ENCODE results near the gene PET100. TPM values are rescaled to one million over a fixed set of nuclear protein-coding genes. Genes with fewer than 3 reads are reported as not detected.

The PET100 gene
- total RNA-seq, 1 donor from 2014 or later: 15.9 TPM

DNA sequence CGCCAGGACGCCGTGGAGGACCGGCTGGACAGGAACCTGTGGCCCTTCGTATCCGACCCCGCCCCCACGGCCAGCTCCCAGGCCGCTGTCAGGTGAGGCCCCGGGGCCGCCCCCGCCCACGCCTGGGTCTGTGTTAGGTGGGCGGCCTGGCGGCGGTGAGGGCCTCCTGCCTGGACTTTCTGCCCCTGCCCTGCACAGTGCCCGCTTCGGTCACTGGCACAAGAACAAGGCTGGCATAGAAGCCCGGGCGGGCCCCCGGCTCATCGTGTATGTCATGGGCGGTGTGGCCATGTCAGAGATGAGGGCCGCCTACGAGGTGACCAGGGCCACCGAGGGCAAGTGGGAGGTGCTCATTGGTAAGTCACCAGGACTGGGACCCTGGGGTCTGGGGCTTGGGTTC lies 17.6 kb downstream of the PET100 start:
- no peak for DNase-seq (ENCODE audit: low read depth)

DNA sequence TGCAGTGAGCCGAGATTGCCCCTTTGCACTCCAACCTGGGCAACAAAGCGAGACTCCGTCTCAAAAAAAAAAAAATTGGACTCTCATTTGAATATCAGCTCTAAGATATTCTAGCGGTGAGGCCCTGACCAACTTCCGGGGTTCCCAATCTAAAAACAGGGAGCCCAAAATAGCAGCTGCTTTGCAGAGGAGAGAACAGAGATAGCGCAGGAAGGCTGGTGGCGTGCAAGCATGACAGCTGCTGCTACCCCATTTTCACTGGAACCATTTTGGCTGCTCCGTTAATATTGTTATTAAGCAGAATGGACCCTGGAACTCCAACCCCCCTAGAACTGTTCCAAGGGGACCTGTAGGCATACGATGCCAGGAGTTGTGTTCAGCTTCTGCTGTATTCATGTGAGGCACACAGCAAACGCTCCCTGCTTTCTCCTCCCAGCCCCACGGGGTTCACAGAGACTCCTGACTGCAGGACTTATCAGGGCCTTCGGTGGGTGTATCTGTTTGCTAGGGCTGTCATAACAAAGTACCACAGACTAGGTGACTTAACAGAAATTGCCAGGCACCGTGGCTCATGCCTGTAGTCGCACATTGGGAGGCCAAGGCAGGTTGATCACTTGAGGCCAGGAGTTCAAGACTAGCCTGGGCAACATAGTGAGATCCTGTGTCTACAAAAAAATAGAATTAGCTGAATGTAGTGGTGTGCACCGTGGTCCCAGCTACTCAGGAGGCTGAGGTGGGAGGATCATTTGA lies 18.8 kb downstream of the PET100 start:
- DNase-seq (ENCODE audit: low read depth): no peak

DNA sequence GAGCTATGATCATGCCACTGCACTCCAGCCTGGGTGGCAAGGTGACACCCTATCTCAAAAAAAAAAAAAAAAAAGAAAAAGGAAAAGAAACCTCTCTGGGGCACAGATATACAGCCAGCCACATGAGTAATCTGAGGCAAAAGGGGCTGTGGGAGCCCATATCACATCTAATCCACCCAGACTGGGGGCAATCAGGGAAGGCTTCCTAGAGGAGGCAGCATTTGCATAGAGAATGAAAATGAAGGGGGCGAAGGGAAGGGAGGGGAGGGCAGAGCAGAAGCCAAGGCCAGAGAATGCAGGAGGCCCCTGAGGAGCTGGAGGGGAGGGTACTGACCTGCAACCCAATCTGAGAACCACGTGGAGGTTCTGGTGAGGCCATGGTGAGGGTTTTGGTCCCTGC lies 20.6 kb downstream of the PET100 start:
- no peak for DNase-seq (ENCODE audit: low read depth)

DNA sequence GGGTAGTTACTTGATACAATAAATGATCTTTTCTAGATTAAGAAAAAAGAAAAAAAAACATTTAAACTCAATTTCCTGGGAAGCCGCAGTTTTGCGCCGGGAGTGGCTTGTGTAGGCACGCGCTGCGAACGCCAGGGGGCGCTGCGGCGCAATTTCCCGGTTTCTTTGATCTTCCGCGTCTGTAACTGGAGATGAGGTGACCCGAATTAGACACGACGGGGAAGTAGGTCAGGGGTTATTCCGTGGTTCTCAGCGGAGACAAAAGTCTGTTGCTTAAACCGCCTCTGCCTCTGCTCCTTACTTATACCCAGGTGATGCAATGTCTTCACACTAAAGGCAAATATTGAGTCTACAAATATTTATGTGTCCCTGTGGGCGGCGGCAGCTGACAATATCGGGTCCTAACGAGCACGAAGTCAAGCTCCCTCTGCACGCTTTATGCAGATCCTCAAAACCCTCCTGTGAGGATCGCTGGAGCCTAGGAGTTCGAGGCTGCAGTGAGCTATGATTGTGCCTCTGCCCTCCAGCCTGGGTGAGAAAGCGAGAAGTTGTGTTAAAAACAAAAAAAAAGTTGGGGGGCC lies 22.6 kb downstream of the PET100 start:
- DNase-seq (ENCODE audit: low read depth): peak; percentile 83

DNA sequence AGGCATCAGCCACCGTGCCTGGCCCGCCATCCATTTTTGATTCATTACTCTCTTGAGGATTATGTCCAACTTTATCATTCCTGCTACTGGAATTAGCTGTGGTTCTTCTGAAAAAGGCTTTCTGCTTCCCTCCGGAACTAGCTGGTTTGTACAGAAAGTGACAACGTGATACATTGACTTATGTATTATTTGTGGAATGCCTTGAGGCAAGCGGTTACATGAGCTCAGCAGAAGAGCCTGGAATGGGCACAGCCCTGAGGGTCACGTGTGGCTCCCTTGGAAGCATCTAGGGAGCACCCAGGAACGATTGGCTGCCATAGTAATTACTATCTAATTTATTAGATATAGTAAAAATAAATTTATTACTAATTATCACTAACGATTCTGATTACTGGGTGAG lies 24.8 kb downstream of the PET100 start:
- DNase-seq (ENCODE audit: low read depth): peak; percentile 40

DNA sequence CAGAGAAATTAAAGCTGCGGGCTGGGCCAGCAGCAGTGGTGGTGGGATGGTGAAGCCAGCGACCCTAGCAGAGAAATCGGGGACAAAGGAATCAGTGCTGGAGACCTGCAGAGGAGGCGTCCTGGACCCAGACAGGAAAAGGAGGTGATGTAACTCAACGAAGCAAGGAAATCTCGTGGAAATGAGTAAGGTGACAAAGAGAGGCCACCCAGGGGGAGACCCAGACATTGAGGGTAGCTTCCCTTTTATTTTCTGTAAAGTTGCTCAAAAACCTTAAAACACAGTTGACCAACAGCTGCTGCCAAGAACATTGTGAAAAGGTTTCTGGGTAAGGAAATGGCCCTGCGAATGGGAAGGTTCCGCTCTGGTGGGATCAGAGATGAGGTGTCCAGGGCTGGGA lies 26.0 kb downstream of the PET100 start:
- no peak for DNase-seq (ENCODE audit: low read depth)

DNA sequence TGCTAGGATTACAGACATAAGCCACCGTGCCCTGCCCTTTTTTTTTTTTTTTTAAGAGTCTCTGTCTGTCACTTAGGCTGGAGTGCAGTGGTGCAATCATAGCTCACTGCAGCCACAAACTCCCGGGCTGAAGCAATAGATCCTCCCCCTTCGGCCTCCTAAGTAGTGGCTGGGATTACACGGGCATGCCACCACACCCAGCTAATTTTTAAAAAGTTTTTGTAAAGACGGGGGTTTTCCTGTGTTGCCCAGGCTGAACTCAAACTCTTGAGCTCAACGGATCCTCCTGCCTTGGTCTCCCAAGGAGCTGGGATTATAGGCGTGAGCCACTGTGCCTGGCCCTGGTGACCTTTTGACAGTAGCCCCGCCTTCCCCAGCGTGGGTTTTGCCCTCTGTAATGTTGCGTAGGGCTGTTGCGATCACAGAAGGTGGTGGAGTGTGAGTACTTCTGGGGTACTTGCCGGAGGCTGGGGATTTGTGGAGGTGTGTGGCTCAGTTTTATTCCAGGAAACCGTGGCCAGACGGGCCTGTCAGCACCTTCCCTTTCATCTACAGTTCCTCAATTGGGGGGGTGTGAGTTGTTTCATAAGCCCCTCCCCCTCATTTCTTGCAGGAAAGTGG lies 27.6 kb downstream of the PET100 start:
- DNase-seq (ENCODE audit: low read depth): no peak

DNA sequence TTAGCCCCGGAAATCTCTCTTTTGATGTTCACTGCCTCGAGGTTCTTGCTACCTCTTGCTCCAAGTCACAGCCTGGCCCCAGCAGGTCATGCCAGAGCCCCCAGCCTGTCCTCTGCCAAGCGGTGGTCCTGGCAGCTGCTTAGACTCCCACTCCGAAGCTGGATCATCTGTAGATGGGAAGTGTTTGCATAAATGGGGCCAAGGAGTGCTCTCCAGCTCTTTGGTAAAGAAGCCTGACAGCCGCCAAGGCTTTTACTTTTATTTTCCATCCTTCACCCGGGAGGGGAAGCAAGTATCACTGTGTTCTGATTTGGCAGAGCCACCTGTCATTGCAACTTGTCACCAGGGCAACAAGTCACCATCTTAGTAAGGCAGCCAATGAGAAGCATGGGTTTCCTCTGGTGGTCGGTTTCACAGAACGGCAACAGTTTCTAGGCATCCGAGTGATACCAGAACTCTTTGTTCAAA lies 28.7 kb downstream of the PET100 start:
- peak; percentile 40 for DNase-seq (ENCODE audit: low read depth)

DNA sequence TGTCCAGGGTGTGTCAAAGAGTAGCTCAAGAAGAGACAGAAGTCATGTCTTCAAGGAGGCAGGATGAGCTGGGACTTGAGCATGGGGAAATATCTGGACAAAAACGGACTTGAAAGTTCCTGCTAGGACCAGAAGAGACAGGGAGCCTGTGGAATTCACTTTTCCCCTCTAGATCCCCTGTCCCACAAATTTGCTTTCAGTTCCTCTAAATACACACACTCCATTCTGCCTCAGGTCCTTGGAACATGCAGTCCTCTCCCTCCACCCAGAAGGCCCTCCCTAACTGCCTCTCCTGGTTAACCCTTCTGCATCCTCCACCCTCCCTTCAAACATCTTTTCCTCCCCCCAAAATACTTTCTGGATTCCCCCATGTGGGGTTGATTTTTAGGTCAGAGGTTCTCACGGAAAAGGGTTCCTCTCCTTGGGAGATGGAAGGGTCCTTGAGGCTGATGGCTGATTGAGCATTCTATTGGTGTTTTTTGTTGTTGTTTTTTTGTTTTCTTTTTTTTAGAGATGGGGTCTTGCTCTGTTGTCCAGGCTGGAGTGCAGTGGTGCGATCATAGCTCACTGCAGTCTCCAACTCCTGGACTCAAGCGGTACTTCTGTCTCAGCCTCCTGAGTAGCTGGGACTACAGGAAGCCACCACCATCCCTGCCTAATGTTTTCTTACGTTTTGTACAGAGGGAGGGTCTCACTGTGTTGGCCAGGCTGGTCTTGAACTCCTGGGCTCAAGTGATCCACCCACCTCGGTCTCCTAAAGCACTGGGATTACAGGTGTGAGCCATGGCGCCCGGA lies 32.3 kb downstream of the PET100 start:
- no peak for DNase-seq (ENCODE audit: low read depth)

DNA sequence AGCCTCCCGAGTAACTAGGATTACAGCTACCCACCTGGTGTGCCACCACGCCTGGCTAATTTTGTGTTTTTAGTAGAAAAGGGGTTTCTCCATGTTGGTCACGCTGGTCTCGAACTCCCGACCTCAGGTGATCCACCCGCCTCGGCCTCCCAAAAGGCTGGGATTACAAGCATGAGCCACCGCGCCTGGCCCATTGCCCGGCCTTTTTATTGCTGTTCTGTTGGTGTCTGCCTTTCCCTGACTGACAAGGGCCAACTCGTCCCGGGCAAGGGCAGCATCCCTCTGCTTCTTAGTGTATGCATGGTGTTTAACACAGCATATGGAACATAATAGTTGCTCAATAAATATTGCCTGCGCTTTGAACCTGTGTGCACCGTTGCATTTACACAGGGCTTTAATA lies 33.1 kb downstream of the PET100 start:
- DNase-seq (ENCODE audit: low read depth): no peak

DNA sequence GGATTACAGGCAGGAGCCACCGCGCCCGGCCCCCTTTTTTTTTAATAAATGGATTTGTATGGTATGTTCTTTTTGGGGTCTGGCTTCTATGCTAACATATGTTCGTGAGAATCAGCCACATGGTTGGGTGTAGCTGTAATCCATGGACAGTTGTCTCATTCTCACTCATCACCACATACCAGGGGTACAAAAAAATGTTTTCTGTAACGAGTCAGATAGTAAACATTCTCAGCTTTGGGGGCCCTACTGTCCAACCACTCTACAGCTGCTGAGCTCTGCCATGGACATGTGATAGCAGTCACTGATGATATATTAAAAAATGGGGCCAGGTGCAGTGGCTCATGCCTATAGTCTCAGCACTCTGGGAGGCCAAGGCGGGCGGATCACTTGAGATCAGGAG lies 34.1 kb downstream of the PET100 start:
- DNase-seq (ENCODE audit: low read depth): peak; percentile 73

DNA sequence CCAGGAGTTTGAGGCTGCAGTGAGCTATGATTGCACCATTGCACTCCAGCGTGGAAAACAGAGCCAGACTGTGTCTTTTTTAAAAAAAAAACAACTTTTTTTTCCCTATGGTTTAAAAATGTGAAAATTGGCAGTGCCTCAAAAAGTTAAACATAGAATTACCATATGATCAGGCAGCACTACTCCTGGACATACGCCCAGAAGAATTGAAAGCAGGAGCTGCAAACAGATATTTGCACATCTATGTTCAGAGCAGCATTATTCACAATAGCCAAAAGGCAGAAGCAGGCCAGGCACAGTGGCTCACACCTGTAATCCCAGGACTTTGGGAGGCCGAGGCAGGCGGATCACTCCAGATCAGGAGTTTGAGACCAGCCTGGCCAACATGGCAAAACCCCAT lies 35.5 kb downstream of the PET100 start:
- DNase-seq (ENCODE audit: low read depth): no peak

DNA sequence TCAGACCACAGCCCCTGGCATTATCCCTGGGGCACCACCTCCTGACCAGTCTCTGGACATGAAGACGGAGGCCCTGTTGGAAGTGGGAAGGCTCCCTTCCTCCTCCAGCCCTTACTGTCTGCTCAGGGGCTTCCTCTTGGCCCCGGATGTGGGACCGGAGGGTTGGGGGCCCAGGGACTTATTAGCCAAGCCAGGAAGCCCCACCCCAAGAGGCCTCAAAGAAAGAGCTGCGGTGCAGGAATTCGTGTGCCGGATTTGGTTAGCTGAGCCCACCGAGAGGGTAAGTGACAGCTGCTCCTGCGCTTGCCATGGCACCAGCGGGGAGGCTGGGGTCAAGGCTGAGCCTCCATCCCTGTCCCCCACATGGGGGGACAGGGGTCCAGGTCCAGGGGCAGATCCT lies 39.2 kb downstream of the PET100 start, which contains the start of gene RETN:
Gene RETN (plus strand): TSS at position 208 of the 400 bp plus-strand sequence. CDS start 278 bp downstream, outside the sequence.
- DNase-seq (ENCODE audit: low read depth): no peak

DNA sequence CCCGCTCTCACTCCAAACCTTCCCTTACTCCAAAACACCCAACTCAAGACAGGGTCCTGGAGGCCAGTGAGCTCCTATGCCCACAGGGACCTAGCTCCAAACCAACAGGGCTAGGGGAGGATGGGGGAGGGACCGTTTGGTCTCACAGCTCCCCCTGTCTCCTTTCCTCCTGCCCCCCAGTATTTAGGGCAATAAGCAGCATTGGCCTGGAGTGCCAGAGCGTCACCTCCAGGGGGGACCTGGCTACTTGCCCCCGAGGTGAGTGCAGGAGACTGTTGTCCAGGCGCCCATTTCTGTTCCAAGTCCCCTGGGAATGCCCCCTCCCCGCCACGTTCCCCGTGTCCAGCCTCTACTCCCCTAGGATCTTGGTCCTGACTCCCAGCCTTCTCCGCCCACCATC lies 40.0 kb downstream of the PET100 start:
- DNase-seq (ENCODE audit: low read depth): no peak

DNA sequence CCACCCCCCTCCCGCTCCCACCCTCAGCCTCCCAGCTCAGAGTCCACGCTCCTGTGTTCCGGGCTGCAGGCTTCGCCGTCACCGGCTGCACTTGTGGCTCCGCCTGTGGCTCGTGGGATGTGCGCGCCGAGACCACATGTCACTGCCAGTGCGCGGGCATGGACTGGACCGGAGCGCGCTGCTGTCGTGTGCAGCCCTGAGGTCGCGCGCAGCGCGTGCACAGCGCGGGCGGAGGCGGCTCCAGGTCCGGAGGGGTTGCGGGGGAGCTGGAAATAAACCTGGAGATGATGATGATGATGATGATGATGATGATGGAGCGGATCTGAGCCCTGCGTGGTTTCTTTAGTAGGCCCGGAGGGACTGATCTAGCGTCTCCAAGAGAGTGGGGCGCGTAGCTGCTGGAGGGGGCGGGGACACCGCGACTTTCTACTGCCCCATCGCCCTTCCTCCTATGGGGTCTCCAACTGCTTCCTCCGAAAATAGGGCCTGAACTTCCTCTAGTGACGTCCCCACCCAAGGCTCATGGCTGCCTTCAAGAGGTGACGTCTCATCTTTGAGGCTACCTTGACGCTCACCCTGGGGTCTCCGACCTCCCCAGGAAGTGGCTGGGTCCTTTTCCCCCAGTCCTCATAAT lies 40.7 kb downstream of the PET100 start:
- DNase-seq (ENCODE audit: low read depth): no peak

DNA sequence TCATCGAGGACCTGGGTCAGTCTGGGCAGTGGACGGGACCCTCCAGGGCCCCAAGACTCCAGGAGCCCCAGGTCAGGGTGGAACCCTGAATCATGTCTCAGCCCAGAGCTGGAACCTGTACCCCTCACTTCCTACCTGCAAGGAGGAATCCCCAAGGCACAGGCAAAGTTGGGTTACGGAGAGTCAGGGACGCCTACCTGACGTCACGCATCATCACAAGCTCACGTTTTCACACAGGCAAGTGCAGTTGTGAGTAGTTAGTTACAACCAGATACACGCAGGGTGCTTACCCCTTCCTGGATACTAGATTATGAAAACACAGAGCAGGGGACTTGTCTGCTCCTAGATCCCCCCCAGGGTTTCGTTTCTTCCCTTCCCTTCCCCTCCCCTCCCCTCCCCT lies 41.2 kb downstream of the PET100 start:
- DNase-seq (ENCODE audit: low read depth): no peak

DNA sequence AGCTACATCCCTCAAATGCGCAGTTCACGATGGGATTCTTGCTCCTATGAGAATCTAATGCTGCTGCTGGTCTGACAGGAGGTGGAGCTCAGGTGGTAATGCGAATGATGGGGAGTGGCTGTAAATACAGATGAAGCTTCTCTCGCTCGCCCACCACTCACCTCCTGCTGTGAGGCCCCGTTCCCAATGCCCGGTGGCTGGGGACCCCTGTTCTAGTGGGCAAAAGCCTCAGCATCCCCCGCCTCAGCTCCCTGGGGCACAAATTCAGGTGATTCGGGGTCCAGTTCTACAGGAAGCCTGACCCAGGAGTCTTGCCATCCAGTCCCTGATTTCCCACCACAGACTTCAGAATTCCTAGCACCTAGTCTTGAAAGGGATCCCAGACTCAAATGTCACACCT lies 42.9 kb downstream of the PET100 start:
- DNase-seq (ENCODE audit: low read depth): no peak

DNA sequence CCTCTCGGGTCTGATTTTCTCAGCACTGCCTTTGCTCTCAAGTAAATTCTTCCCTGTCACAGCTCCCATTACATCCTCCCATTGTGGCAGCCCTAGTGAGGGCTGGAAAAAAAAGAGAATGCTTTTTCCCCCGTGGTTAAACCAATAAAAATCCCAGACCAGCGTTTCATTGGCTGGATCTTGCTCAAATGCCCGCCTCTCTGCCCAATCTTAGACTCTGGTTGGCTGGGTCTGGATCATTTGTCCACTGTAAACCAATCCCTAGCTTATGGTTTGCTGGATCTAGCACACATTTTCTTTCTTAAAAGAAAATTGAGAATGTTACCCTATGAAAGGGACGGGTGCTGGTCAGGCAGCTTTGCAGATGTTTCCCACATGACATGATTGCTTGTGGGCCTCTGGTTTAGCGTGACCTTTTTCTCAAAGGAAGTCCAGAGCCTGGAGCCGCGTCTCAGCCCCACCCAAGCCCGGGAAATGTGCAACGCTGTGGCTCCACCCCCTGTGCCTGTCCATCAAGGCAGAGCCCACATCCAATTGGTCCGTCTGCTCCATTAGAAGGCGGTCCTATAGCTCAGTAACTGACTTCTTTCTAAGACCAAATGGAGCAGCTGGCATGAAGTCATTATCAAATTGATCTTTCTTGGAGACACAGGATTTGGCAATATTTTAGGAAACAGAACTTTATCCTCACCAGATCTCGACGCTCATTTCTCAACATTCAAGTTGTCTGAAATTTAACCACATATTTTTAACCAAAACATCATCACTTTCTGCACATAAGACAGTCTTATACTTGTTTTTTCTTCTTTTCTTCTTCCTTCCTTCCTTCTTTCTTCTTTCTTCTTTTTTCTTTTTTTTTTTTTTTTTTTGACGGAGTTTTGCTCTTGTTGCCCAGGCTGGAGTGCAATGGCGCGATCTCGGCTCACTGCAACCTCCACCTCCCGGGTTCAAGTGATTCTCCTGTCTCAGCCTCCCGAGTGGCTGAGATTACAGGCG lies 44.7 kb downstream of the PET100 start:
- peak; percentile 63 for DNase-seq (ENCODE audit: low read depth)

DNA sequence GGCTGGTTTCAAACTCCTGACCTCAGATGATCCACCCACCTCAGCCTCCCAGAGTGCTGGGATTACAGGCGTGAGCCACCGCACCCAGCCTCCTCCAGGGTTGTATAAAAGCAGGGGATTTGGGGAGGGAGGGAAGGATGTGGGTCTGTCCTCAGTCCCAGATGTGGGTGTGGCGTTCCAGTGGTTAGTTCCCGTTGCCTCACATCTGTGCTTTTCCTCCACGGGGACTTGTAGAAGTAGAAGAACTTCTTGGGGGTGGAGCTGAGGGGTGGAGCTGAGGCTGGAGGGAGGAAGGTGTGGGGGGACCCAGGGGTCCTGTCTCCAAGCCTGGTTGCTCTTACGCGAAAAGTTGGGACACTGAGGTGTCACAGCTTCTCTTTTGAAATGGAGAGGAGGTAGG lies 46.8 kb downstream of the PET100 start:
- no peak for DNase-seq (ENCODE audit: low read depth)

DNA sequence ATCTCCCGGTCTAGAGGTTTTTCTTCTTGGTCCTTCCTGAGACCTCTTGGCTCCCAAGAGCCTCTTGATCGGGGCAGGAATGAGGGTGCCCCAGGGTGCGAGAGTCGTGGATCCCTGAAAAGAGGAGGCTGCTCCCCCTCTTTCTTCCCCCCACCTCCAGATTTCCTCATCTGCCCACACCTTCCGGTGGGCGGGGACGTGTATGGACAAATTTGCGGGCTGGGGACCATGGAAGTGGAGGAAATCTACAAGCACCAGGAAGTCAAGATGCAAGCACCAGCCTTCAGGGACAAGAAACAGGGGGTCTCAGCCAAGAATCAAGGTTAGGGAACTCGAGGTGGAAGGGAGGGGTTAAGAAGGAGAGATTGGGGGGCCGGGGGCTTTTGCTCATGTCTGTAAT lies 47.3 kb downstream of the PET100 start, which contains the start of gene MCEMP1:
Gene MCEMP1 (plus strand): TSS at position 237 of the 400 bp plus-strand sequence. CDS start 31 bp downstream, at position 268.
- DNase-seq (ENCODE audit: low read depth): no peak
